Measurements from ENCODE around the gene COL8A2. TPM values are rescaled to one million over a fixed set of nuclear protein-coding genes. Genes with fewer than 3 reads are reported as not detected.
A peak's percentile ranks its signal among the peaks of the same experiment; 100 is the strongest.

Gene COL8A2
- total RNA-seq, 1 donor from 2014 or later = 0.12 TPM

GRCh38 chr1:36137226-36137625, 12.2 kb upstream of the COL8A2 start:
- intact Hi-C loops (cut with micrococcal nuclease) = no loop called here
- Mint-ChIP-seq H3K9me3 (no peaks in the 10 kb centered on the region), H3K27ac (no peak overlapping the region), H3K4me3 (no peak overlapping the region), H3K27me3 (no peaks in the 10 kb centered on the region), H3K36me3 (ENCODE audit: low read depth) (peaks cover 33% of the 10 kb centered on the region), H3K4me1 (peaks cover 18% of the 10 kb centered on the region)
- DNase-seq = no peak

GRCh38 chr1:36136535-36136934, 11.5 kb upstream of the COL8A2 start:
- Mint-ChIP-seq H3K4me3 (no peak overlapping the region), H3K27me3 (no peaks in the 10 kb centered on the region), H3K9me3 (no peaks in the 10 kb centered on the region), H3K36me3 (ENCODE audit: low read depth) (peaks cover 31% of the 10 kb centered on the region), H3K27ac (no peak overlapping the region), H3K4me1 (peaks cover 14% of the 10 kb centered on the region)
- intact Hi-C loops (cut with micrococcal nuclease) = no loop called here
- DNase-seq = no peak

- Mint-ChIP-seq H3K4me1 (peaks cover 9% of the 10 kb centered on the region), H3K27ac (peak overlapping the region; percentile 22), H3K4me3 (no peak overlapping the region), H3K36me3 (ENCODE audit: low read depth) (peaks cover 26% of the 10 kb centered on the region), H3K9me3 (no peaks in the 10 kb centered on the region), H3K27me3 (no peaks in the 10 kb centered on the region)
- intact Hi-C loops (cut with micrococcal nuclease) = loop anchor here (2.0 kb wide), 1 partner anchor 37 kb away; no protein-coding TSS in a partner anchor
- no peak for DNase-seq
Observed at GRCh38 chr1:36135796-36136195, 10.8 kb upstream of the COL8A2 start.

GRCh38 chr1:36135330-36135667, 10.3 kb upstream of the COL8A2 start:
- no peak for DNase-seq
- Mint-ChIP-seq H3K9me3 (no peaks in the 10 kb centered on the region), H3K27me3 (no peaks in the 10 kb centered on the region), H3K27ac (no peak overlapping the region), H3K4me1 (peaks cover 5% of the 10 kb centered on the region), H3K36me3 (ENCODE audit: low read depth) (peaks cover 26% of the 10 kb centered on the region), H3K4me3 (no peak overlapping the region)
- intact Hi-C loops (cut with micrococcal nuclease) = loop anchor here (2.0 kb wide), 1 partner anchor 36 kb away; no protein-coding TSS in a partner anchor

- Mint-ChIP-seq H3K27ac (no peak overlapping the region), H3K36me3 (ENCODE audit: low read depth) (peaks cover 24% of the 10 kb centered on the region), H3K27me3 (no peaks in the 10 kb centered on the region), H3K9me3 (no peaks in the 10 kb centered on the region), H3K4me1 (peaks cover 5% of the 10 kb centered on the region), H3K4me3 (no peak overlapping the region)
- intact Hi-C loops (cut with micrococcal nuclease) = loop anchor here (2.0 kb wide), 1 partner anchor 36 kb away; no protein-coding TSS in a partner anchor
- peak; percentile 80 for DNase-seq
Observed at GRCh38 chr1:36134505-36135329, 9.7 kb upstream of the COL8A2 start.

GRCh38 chr1:36134031-36134430, 9.0 kb upstream of the COL8A2 start:
- H3K27ac Mint-ChIP-seq = no peak overlapping the region
- peaks cover 5% of the 10 kb centered on the region for H3K4me1 Mint-ChIP-seq
- no peaks in the 10 kb centered on the region for H3K9me3 Mint-ChIP-seq
- peaks cover 19% of the 10 kb centered on the region for H3K36me3 Mint-ChIP-seq (ENCODE audit: low read depth)
- no peak overlapping the region for H3K4me3 Mint-ChIP-seq
- no peaks in the 10 kb centered on the region for H3K27me3 Mint-ChIP-seq
- no peak for DNase-seq
- intact Hi-C loops (cut with micrococcal nuclease) = loop anchor here (2.0 kb wide), 1 partner anchor 35 kb away; no protein-coding TSS in a partner anchor

- Mint-ChIP-seq H3K9me3 (no peaks in the 10 kb centered on the region), H3K36me3 (ENCODE audit: low read depth) (peaks cover 17% of the 10 kb centered on the region), H3K4me1 (peaks cover 5% of the 10 kb centered on the region), H3K4me3 (no peak overlapping the region), H3K27ac (no peak overlapping the region), H3K27me3 (no peaks in the 10 kb centered on the region)
- intact Hi-C loops (cut with micrococcal nuclease) = no loop called here
- no peak for DNase-seq
Observed at GRCh38 chr1:36133484-36133883, 8.5 kb upstream of the COL8A2 start.

GRCh38 chr1:36132029-36132428, 7.0 kb upstream of the COL8A2 start:
- H3K4me1 Mint-ChIP-seq = peaks cover 5% of the 10 kb centered on the region
- intact Hi-C loops (cut with micrococcal nuclease) = no loop called here

GRCh38 chr1:36128905-36129206, 3.8 kb upstream of the COL8A2 start:
- no peak overlapping the region for H3K4me3 Mint-ChIP-seq
- no peaks in the 10 kb centered on the region for H3K9me3 Mint-ChIP-seq
- H3K27me3 Mint-ChIP-seq = peaks cover 20% of the 10 kb centered on the region
- peaks cover 13% of the 10 kb centered on the region for H3K4me1 Mint-ChIP-seq
- intact Hi-C loops (cut with micrococcal nuclease) = no loop called here
- H3K27ac Mint-ChIP-seq = no peak overlapping the region
- no peaks in the 10 kb centered on the region for H3K36me3 Mint-ChIP-seq (ENCODE audit: low read depth)
- DNase-seq = no peak

More at GRCh38 chr1:36132029-36132428, 7.0 kb upstream of the COL8A2 start:
- H3K9me3 Mint-ChIP-seq = no peaks in the 10 kb centered on the region
- H3K4me3 Mint-ChIP-seq = no peak overlapping the region
- no peaks in the 10 kb centered on the region for H3K27me3 Mint-ChIP-seq
- H3K36me3 Mint-ChIP-seq (ENCODE audit: low read depth) = peaks cover 6% of the 10 kb centered on the region
- no peak for DNase-seq
- no peak overlapping the region for H3K27ac Mint-ChIP-seq

GRCh38 chr1:36128126-36128904, 3.3 kb upstream of the COL8A2 start:
- H3K36me3 Mint-ChIP-seq (ENCODE audit: low read depth) = no peaks in the 10 kb centered on the region
- H3K9me3 Mint-ChIP-seq = no peaks in the 10 kb centered on the region
- H3K27me3 Mint-ChIP-seq = peaks cover 25% of the 10 kb centered on the region
- H3K4me3 Mint-ChIP-seq = no peak overlapping the region
- no peak overlapping the region for H3K27ac Mint-ChIP-seq
- no peak for DNase-seq
- H3K4me1 Mint-ChIP-seq = peaks cover 16% of the 10 kb centered on the region
- intact Hi-C loops (cut with micrococcal nuclease) = no loop called here

- Mint-ChIP-seq H3K9me3 (no peaks in the 10 kb centered on the region), H3K27ac (peak overlapping the region; percentile 4), H3K27me3 (peaks cover 39% of the 10 kb centered on the region), H3K36me3 (ENCODE audit: low read depth) (no peaks in the 10 kb centered on the region), H3K4me1 (peaks cover 17% of the 10 kb centered on the region), H3K4me3 (no peak overlapping the region)
- DNase-seq = no peak
- intact Hi-C loops (cut with micrococcal nuclease) = no loop called here
Observed at GRCh38 chr1:36126797-36127500, 1.9 kb upstream of the COL8A2 start.

GRCh38 chr1:36126005-36126716, 1.1 kb upstream of the COL8A2 start:
- Mint-ChIP-seq H3K36me3 (ENCODE audit: low read depth) (no peaks in the 10 kb centered on the region), H3K4me1 (peaks cover 17% of the 10 kb centered on the region), H3K27me3 (peaks cover 42% of the 10 kb centered on the region), H3K4me3 (no peak overlapping the region), H3K27ac (peak overlapping the region; percentile 47), H3K9me3 (no peaks in the 10 kb centered on the region)
- intact Hi-C loops (cut with micrococcal nuclease) = no loop called here
- DNase-seq = no peak

- no peaks in the 10 kb centered on the region for H3K9me3 Mint-ChIP-seq
- intact Hi-C loops (cut with micrococcal nuclease) = no loop called here
- H3K4me1 Mint-ChIP-seq = peaks cover 17% of the 10 kb centered on the region
- H3K27ac Mint-ChIP-seq = no peak overlapping the region
- peak overlapping the region; percentile 51 for H3K4me3 Mint-ChIP-seq
- peaks cover 44% of the 10 kb centered on the region for H3K27me3 Mint-ChIP-seq
- no peak for DNase-seq
- no peaks in the 10 kb centered on the region for H3K36me3 Mint-ChIP-seq (ENCODE audit: low read depth)
Observed at GRCh38 chr1:36124404-36125128, 456 bp downstream of the COL8A2 start.
